PFSK-1 (cell line): ENCODE results near the gene SH3BGR.

Source experiments
- FOXP2 ChIP-seq: optimal IDR thresholded peaks from 2 replicates; pipeline ENCODE3; 2011; ENCODE audit warnings: borderline replicate concordance, control low read depth, inconsistent platforms; ENCODE audit not compliant: insufficient read depth; ENCODE audit errors: extremely low read length, extremely low read depth
- POLR2AphosphoS5 ChIP-seq: IDR thresholded peaks from 2 replicates; pipeline ENCODE4 v1.6.1; 2012; ENCODE audit warnings: low read depth, mild to moderate bottlenecking, control low read depth, low read length, moderate library complexity
- REST ChIP-seq, 2 experiments: IDR thresholded peaks; 2 replicates each; pipeline versions ENCODE4 v1.6.1 to v1.8.0; 2011 to 2012; ENCODE audit warnings: low read depth in 2 of 2, low read length in 2 of 2, control low read depth in 1 of 2, inconsistent platforms in 1 of 2, mild to moderate bottlenecking in 1 of 2, moderate library complexity in 1 of 2; ENCODE audit not compliant: insufficient read depth in 1 of 2
- SIN3A ChIP-seq: IDR thresholded peaks from 2 replicates; pipeline ENCODE4 v1.6.1; 2012; ENCODE audit warnings: mild to moderate bottlenecking, low read length, moderate library complexity, borderline replicate concordance; ENCODE audit not compliant: insufficient read depth
- TAF1 ChIP-seq: IDR thresholded peaks from 2 replicates; pipeline ENCODE4 v1.6.1; 2012; ENCODE audit warnings: low read length, control low read depth, borderline replicate concordance; ENCODE audit not compliant: insufficient read depth

SH3BGR gene

GRCh38 chr21:39502631-39503030, 50.9 kb downstream of the SH3BGR start:
- TF ChIP-seq TAF1 (no peak), SIN3A (no peak), REST (IDR thresholded peaks at IDR 0.05; ENCODE audit: insufficient read depth in 1 of 2, low read depth in 2 of 2, low read length in 2 of 2) (no peak), FOXP2 (no peak), POLR2AphosphoS5 (no peak)

GRCh38 chr21:39503123-39503762, 51.5 kb downstream of the SH3BGR start:
- no peak for TF ChIP-seq POLR2AphosphoS5
- no peak for TF ChIP-seq TAF1
- TF ChIP-seq FOXP2, result no peak
- TF ChIP-seq SIN3A, result no peak
- TF ChIP-seq REST (IDR thresholded peaks at IDR 0.05; ENCODE audit: insufficient read depth in 1 of 2, low read depth in 2 of 2, low read length in 2 of 2), result no peak

GRCh38 chr21:39504230-39504629, 52.5 kb downstream of the SH3BGR start:
- no peak for TF ChIP-seq POLR2AphosphoS5
- no peak for TF ChIP-seq REST (IDR thresholded peaks at IDR 0.05; ENCODE audit: insufficient read depth in 1 of 2, low read depth in 2 of 2, low read length in 2 of 2)
- TF ChIP-seq FOXP2, result no peak
- TF ChIP-seq TAF1, result no peak
- no peak for TF ChIP-seq SIN3A

- TF ChIP-seq TAF1 (no peak), FOXP2 (no peak), REST (IDR thresholded peaks at IDR 0.05; ENCODE audit: insufficient read depth in 1 of 2, low read depth in 2 of 2, low read length in 2 of 2) (no peak)
Observed at GRCh38 chr21:39510240-39510639, 58.5 kb downstream of the SH3BGR start.

- TF ChIP-seq POLR2AphosphoS5, result no peak
- TF ChIP-seq SIN3A, result no peak
Observed at GRCh38 chr21:39511102-39511501, 59.3 kb downstream of the SH3BGR start.

GRCh38 chr21:39513735-39514134, 62.0 kb downstream of the SH3BGR start:
- TF ChIP-seq TAF1 (no peak), SIN3A (no peak), FOXP2 (no peak), REST (IDR thresholded peaks at IDR 0.05; ENCODE audit: insufficient read depth in 1 of 2, low read depth in 2 of 2, low read length in 2 of 2) (no peak), POLR2AphosphoS5 (no peak)
